BLaER1 (cell line): ENCODE data around the gene SWSAP1.
A peak's percentile ranks its signal among the peaks of the same experiment; 100 is the strongest.

Experiments
- H3K27ac ChIP-seq: shearing (Covaris generic); formaldehyde crosslinking; 2 replicates; pipeline ENCODE4 v1.8.1; 2022
- H3K27me3 ChIP-seq: shearing (Covaris generic); formaldehyde crosslinking; 2 replicates; pipeline ENCODE4 v1.8.1; 2022
- H3K36me3 ChIP-seq: shearing (Covaris generic); formaldehyde crosslinking; 2 replicates; pipeline ENCODE4 v1.8.1; 2022
- H3K4me1 ChIP-seq: shearing (Covaris generic); formaldehyde crosslinking; 2 replicates; pipeline ENCODE4 v1.8.1; 2022
- H3K4me2 ChIP-seq: shearing (Covaris generic); formaldehyde crosslinking; 2 replicates; pipeline ENCODE4 v1.8.1; 2022
- H3K4me3 ChIP-seq: shearing (Covaris generic); formaldehyde crosslinking; 2 replicates; pipeline ENCODE4 v1.8.1; 2022
- H3K9ac ChIP-seq: shearing (Covaris generic); formaldehyde crosslinking; 2 replicates; pipeline ENCODE4 v1.8.1; 2022
- H3K9me3 ChIP-seq: shearing (Covaris generic); formaldehyde crosslinking; 2 replicates; pipeline ENCODE4 v1.8.1; 2022
- H4K20me1 ChIP-seq: shearing (Covaris generic); formaldehyde crosslinking; 2 replicates; pipeline ENCODE4 v1.8.1; 2022
- Cebpa-rat ChIP-seq: shearing (Covaris generic); IDR thresholded peaks from 2 replicates; pipeline ENCODE4 v1.8.1; 2022

SWSAP1 gene

DNA sequence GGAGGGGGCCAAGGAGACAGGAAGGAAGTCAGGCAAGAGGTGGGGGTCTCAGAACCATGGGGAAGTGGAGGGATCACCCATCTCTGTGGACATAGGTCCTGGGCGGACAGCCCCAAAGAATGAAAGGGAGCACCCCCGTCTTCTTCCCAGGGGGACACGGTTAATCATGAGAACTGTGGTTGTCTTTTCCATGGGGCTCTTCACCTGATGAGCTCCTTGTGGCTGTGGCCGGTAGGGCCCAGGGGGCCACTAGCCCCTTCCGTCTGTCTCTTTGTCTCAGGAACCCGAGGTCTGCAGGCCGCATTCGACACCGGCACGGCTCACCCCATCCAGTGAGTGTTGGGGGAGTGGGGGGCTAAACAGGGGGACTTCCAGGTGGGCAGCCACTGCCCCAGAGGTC lies 10.6 kb upstream of the SWSAP1 start:
- no peak overlapping the region for H3K4me2 ChIP-seq
- no peak for TF ChIP-seq Cebpa-rat
- peaks cover 16% of the 10 kb centered on the region; the same call in 1 of the 2 replicates for H3K36me3 ChIP-seq
- no peaks in the 10 kb centered on the region for H4K20me1 ChIP-seq
- no peaks in the 10 kb centered on the region for H3K4me1 ChIP-seq
- no peak overlapping the region for H3K4me3 ChIP-seq
- H3K9me3 ChIP-seq = no peaks in the 10 kb centered on the region
- no peak overlapping the region for H3K9ac ChIP-seq
- no peaks in the 10 kb centered on the region for H3K27me3 ChIP-seq
- no peak overlapping the region for H3K27ac ChIP-seq

DNA sequence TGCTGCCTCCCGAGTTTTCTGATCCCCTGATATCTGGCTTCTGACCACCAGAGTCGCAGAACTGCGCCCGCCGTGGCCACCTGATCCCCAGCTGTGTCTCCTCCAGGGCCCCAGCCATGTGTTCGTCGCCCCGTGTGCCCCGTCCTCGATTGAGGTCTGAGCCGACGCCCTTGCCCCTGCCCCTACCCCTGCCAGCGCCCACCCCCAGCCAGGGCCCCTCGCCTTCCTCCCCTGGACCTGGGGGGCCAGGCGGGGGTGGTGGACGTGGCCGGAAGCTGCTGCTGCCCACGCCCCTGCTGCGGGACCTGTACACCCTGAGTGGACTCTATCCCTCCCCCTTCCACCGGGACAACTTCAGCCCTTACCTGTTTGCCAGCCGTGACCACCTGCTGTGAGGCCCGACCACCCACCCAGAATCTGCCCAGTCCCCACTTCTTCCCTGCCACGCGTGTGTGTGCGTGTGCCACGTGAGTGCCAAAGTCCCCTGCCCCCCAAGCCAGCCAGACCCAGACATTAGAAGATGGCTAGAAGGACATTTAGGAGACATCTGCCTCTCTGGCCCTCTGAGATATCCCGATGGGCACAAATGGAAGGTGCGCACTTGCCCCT lies 10.1 kb upstream of the SWSAP1 start:
- Histone ChIP-seq H3K4me2 (no peak overlapping the region), H4K20me1 (0 out of 2 replicates have a peak, but pooled peaks cover 1% of the 10 kb centered on the region), H3K9ac (no peak overlapping the region), H3K27ac (no peak overlapping the region), H3K36me3 (peaks cover 16% of the 10 kb centered on the region; the same call in 1 of the 2 replicates), H3K27me3 (no peaks in the 10 kb centered on the region), H3K9me3 (no peaks in the 10 kb centered on the region), H3K4me3 (no peak overlapping the region), H3K4me1 (no peaks in the 10 kb centered on the region)
- no peak for TF ChIP-seq Cebpa-rat

DNA sequence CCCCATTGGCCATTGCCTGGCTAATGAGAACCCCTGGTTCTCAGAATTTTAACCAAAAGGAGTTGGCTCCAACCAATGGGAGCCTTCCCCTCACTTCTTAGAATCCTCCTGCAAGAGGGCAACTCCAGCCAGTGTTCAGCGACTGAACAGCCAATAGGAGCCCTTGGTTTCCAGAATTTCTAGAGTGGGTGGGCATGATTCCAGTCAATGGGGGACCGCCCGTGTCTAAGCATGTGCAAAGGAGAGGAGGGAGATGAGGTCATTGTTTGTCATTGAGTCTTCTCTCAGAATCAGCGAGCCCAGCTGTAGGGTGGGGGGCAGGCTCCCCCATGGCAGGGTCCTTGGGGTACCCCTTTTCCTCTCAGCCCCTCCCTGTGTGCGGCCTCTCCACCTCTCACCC lies 9.5 kb upstream of the SWSAP1 start:
- Histone ChIP-seq H3K36me3 (peaks cover 16% of the 10 kb centered on the region; the same call in 1 of the 2 replicates), H3K4me1 (no peaks in the 10 kb centered on the region), H3K4me2 (no peak overlapping the region), H3K27ac (no peak overlapping the region), H3K9ac (no peak overlapping the region), H3K27me3 (no peaks in the 10 kb centered on the region), H4K20me1 (0 out of 2 replicates have a peak, but pooled peaks cover 6% of the 10 kb centered on the region), H3K9me3 (no peaks in the 10 kb centered on the region), H3K4me3 (no peak overlapping the region)
- no peak for TF ChIP-seq Cebpa-rat

DNA sequence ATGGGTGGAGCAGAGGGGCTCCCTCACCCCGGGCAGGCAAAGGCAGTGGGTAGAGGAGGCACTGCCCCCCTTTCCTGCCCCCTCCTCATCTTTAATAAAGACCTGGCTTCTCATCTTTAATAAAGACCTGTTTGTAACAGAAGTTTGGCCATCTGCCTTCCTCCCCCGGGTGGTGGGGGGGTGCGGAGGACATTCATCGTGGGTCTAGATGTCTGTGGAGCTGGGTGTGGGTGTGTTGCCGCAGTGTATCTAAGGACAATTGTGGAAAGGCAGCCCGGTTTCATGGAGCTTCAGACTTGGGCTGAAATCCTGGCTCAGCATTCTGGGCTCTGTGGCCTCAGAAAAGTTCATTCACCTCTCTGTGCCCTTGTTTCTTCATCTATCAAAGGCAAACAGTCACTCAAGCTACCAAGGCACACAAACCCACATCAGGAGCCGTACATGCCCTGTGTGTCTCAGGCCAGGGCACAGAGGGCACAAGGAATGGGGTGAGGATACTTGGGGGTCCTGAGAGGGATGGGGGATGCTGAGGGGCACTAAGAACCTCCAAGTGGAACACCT lies 8.8 kb upstream of the SWSAP1 start:
- H3K4me1 ChIP-seq = no peaks in the 10 kb centered on the region
- no peak for TF ChIP-seq Cebpa-rat
- 0 out of 2 replicates have a peak, but pooled peaks cover 6% of the 10 kb centered on the region for H4K20me1 ChIP-seq
- H3K36me3 ChIP-seq = peaks cover 16% of the 10 kb centered on the region; the same call in 1 of the 2 replicates
- H3K9ac ChIP-seq = no peak overlapping the region
- no peak overlapping the region for H3K4me2 ChIP-seq
- no peak overlapping the region for H3K4me3 ChIP-seq
- no peak overlapping the region for H3K27ac ChIP-seq
- H3K9me3 ChIP-seq = no peaks in the 10 kb centered on the region
- H3K27me3 ChIP-seq = no peaks in the 10 kb centered on the region

DNA sequence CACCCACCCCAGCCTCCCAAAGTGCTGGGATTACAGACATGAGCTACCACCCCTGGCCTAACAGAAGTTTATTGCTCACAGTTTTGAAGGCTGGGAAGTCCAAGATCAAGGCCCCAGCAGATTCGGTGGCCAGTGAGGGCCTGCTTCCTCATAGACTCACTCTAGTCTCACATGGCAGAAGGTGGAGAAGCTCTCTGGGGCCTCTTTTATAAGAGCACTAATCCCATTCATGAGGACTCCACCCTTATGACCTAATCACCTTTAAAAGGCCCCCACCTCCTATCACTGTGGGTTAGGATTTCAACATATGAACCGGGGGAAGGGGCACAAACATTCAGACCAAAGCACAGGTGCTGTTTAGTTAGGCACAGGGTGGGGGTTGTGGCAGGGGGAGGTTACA lies 6.9 kb upstream of the SWSAP1 start:
- no peak for TF ChIP-seq Cebpa-rat
- 0 out of 2 replicates have a peak, but pooled peaks cover 6% of the 10 kb centered on the region for H4K20me1 ChIP-seq
- H3K4me3 ChIP-seq = no peak overlapping the region
- H3K9me3 ChIP-seq = no peaks in the 10 kb centered on the region
- no peak overlapping the region for H3K9ac ChIP-seq
- no peak overlapping the region for H3K4me2 ChIP-seq
- no peaks in the 10 kb centered on the region for H3K27me3 ChIP-seq
- no peak overlapping the region for H3K27ac ChIP-seq
- no peaks in the 10 kb centered on the region for H3K4me1 ChIP-seq
- H3K36me3 ChIP-seq = peaks cover 16% of the 10 kb centered on the region; the same call in 1 of the 2 replicates

DNA sequence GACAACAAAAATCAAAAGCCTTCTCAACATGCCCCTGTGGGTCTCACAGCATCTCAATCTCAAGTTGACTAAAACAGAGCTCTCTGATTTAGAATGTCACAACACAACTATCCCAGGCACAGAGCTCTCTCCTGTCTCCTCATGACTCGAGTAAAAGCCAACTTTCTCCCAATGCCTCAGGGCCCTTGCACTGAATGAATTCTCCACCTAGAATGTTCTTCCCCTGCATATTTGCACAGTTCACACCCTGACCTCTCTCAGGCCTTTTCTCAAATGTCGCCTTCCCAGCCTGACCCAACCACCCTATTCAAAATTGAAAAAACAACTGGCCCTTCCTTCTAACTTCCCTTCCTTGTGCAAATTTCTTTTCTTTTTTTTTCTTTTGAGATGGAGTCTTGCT lies 3.7 kb upstream of the SWSAP1 start:
- H3K36me3 ChIP-seq = peaks cover 6% of the 10 kb centered on the region; the same call in 1 of the 2 replicates
- H3K9ac ChIP-seq = no peak overlapping the region
- no peaks in the 10 kb centered on the region for H3K27me3 ChIP-seq
- H3K4me3 ChIP-seq = no peak overlapping the region
- 0 out of 2 replicates have a peak, but pooled peaks cover 6% of the 10 kb centered on the region for H4K20me1 ChIP-seq
- peaks cover 17% of the 10 kb centered on the region for H3K4me1 ChIP-seq
- no peak overlapping the region for H3K27ac ChIP-seq
- TF ChIP-seq Cebpa-rat = no peak
- no peaks in the 10 kb centered on the region for H3K9me3 ChIP-seq
- no peak overlapping the region for H3K4me2 ChIP-seq

DNA sequence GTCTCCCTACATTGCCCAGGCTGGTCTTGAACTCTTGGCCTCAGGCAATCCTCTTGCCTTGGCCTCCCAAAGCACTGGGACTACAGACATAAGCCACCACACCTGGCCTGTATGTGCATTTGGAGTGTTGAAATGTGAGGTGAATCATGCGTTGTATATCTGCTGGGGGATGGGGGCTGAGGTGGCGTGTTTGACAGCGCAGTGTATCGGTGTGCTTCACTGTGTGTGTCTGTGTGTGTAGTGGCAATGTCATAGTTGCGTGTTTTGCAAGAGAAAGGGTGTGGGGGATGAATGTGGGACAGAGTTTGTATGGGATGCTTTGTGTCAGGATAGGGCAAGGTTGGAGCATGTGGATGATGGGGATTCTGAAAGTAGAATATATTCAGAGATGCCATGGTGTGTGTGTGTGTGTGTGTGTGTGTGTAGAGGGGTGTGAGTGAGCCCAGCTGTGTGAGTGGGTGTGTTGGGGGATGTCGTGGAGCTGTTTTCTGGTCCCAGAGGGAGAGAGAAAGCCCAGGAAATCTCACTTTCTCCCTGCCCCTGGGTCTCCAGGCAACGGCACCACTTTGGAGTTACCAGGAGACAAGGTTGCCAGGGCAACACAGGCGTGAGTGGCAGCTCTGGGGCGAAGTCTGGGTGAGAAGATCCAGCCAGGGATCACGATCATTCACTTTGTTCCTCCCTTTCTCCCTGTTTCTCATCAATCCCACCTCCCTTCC lies 1.1 kb upstream of the SWSAP1 start:
- Histone ChIP-seq H3K9ac (no peak overlapping the region), H3K27me3 (no peaks in the 10 kb centered on the region), H3K4me2 (peak overlapping the region; percentile 80), H3K27ac (no peak overlapping the region), H3K4me1 (peaks cover 43% of the 10 kb centered on the region), H3K4me3 (no peak overlapping the region), H3K9me3 (no peaks in the 10 kb centered on the region), H4K20me1 (0 out of 2 replicates have a peak, but pooled peaks cover 6% of the 10 kb centered on the region), H3K36me3 (no peaks in the 10 kb centered on the region)
- no peak for TF ChIP-seq Cebpa-rat

DNA sequence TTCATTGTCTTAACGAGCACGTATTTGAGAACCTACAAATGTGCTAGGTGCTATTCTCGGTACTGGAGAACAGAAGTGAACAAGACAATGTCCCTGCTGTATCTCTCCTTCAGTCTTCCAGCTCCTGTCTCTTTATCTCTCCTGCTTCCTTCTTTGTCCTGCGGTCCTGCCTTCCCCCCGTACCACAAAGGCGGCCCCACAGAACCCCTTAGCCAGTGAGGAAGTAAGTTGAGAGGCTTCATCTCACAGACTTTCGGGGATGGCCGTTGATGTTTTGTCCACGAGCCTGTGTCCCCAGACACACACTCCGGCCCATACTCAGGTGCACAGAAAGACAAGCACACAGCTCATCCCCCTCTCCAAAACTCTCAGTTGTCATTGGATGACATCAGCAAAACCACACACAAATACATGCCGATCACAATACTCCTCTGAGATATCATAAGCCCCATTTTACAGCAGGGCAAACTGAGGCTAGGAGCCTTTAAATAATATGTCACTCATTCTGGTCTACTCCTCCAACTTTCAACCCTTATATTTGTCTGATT lies 507 bp upstream of the SWSAP1 start:
- Histone ChIP-seq H3K4me3 (peak overlapping the region; percentile 72), H4K20me1 (0 out of 2 replicates have a peak, but pooled peaks cover 6% of the 10 kb centered on the region), H3K27ac (no peak overlapping the region), H3K27me3 (no peaks in the 10 kb centered on the region), H3K9me3 (no peaks in the 10 kb centered on the region), H3K36me3 (no peaks in the 10 kb centered on the region), H3K9ac (no peak overlapping the region), H3K4me2 (peak overlapping the region; percentile 80), H3K4me1 (peaks cover 49% of the 10 kb centered on the region)
- no peak for TF ChIP-seq Cebpa-rat

DNA sequence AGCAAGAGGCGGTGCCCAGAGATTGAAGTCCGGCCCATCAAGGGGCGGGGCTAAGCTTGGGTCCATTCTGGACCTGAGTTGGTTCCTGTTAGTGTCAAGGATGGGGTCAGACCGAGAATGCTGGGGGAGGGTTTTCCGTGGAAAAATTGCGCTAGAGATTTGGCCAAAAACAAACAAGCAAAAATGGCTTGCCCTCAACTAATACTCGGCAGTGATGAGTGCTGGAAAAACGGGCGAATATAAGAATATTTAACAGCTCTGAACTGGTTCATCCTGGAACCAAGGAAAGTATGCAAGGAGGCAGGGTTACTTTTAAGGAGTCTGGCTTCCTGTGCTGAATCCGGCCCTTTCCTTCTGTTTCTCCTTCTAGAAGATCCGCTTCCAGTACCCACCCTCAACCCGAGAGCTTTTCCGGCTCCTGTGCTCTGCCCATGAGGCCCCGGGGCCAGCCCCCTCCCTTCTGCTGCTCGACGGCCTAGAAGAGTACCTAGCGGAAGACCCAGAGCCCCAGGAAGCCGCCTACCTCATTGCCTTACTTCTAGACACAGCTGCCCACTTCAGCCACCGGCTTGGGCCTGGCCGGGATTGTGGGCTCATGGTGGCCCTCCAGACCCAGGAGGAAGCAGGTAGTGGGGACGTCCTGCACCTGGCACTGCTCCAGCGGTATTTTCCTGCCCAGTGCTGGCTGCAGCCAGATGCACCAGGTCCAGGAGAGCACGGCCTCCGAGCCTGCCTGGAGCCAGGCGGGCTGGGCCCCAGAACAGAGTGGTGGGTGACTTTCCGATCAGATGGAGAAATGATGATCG lies 880 bp downstream of the SWSAP1 start:
- peak overlapping the region; percentile 93 for H3K9ac ChIP-seq
- H3K4me3 ChIP-seq = peak overlapping the region; percentile 72
- H3K27ac ChIP-seq = peak overlapping the region; percentile 79

More for the DNA sequence above, 880 bp downstream of the SWSAP1 start:
- H3K4me2 ChIP-seq = peak overlapping the region; percentile 98
- H3K27me3 ChIP-seq = no peaks in the 10 kb centered on the region
- H3K9me3 ChIP-seq = no peaks in the 10 kb centered on the region
- H4K20me1 ChIP-seq = no peaks in the 10 kb centered on the region
- no peak for TF ChIP-seq Cebpa-rat
- H3K36me3 ChIP-seq = no peaks in the 10 kb centered on the region
- peaks cover 56% of the 10 kb centered on the region for H3K4me1 ChIP-seq
